IMR-90 (cell line): ENCODE data around the gene ZFHX3.

Experiments used
- MAZ ChIP-seq: IDR thresholded peaks from 2 replicates; pipeline ENCODE4 v1.6.1; 2012; ENCODE audit warnings: low read depth, mild to moderate bottlenecking, low read length, improper control_type of control experiment, moderate library complexity, borderline replicate concordance
- NFE2L2 ChIP-seq: fragments of 150-350 bp; IDR thresholded peaks from 2 replicates; pipeline ENCODE4 v1.6.1; 2016; ENCODE audit warnings: low read depth, mild to moderate bottlenecking, low read length
- POLR2A ChIP-seq: IDR thresholded peaks from 2 replicates; pipeline ENCODE4 v1.6.1; 2012; ENCODE audit warnings: mild to moderate bottlenecking, low read depth, low read length
- RAD21 ChIP-seq: IDR thresholded peaks from 2 replicates; pipeline ENCODE4 v1.6.1; 2012; ENCODE audit warnings: low read length, improper control_type of control experiment
- RFX5 ChIP-seq: IDR thresholded peaks from 2 replicates; pipeline ENCODE4 v1.8.0; 2012; ENCODE audit warnings: low read depth, mild to moderate bottlenecking, low read length, moderate library complexity
- TF ChIP-seq, protein P1 (sequence below): conservative IDR thresholded peaks from 2 replicates; pipeline ENCODE4 v1.5.1; 2012; ENCODE audit warnings: mild to moderate bottlenecking, low read depth, low read length, improper control_type of control experiment
- TF ChIP-seq, protein P2 (sequence below): fragments of 150-350 bp; IDR thresholded peaks from 2 replicates; pipeline ENCODE4 v1.6.1; 2017; ENCODE audit warnings: mild to moderate bottlenecking, antibody characterized with exemption, low read length, low read depth

- no peak for TF ChIP-seq POLR2A
- TF ChIP-seq, protein P1, sequence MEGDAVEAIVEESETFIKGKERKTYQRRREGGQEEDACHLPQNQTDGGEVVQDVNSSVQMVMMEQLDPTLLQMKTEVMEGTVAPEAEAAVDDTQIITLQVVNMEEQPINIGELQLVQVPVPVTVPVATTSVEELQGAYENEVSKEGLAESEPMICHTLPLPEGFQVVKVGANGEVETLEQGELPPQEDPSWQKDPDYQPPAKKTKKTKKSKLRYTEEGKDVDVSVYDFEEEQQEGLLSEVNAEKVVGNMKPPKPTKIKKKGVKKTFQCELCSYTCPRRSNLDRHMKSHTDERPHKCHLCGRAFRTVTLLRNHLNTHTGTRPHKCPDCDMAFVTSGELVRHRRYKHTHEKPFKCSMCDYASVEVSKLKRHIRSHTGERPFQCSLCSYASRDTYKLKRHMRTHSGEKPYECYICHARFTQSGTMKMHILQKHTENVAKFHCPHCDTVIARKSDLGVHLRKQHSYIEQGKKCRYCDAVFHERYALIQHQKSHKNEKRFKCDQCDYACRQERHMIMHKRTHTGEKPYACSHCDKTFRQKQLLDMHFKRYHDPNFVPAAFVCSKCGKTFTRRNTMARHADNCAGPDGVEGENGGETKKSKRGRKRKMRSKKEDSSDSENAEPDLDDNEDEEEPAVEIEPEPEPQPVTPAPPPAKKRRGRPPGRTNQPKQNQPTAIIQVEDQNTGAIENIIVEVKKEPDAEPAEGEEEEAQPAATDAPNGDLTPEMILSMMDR, result no peak
- no peak for TF ChIP-seq RAD21
- TF ChIP-seq RFX5, result no peak
- TF ChIP-seq, protein P2, sequence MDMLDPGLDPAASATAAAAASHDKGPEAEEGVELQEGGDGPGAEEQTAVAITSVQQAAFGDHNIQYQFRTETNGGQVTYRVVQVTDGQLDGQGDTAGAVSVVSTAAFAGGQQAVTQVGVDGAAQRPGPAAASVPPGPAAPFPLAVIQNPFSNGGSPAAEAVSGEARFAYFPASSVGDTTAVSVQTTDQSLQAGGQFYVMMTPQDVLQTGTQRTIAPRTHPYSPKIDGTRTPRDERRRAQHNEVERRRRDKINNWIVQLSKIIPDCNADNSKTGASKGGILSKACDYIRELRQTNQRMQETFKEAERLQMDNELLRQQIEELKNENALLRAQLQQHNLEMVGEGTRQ, result no peak
- TF ChIP-seq MAZ, result no peak
- no peak for TF ChIP-seq NFE2L2
These were observed 240.7 kb downstream of the ZFHX3 start for GRCh38 chr16:72807245-72807644.
